ENCODE data around the gene HNRNPF. TPM values are rescaled to one million over a fixed set of nuclear protein-coding genes. Genes with fewer than 3 reads are reported as not detected.

Gene HNRNPF
- total RNA-seq, 4 donors from 2014 or later = 138 to 215 (median 180) TPM

DNA sequence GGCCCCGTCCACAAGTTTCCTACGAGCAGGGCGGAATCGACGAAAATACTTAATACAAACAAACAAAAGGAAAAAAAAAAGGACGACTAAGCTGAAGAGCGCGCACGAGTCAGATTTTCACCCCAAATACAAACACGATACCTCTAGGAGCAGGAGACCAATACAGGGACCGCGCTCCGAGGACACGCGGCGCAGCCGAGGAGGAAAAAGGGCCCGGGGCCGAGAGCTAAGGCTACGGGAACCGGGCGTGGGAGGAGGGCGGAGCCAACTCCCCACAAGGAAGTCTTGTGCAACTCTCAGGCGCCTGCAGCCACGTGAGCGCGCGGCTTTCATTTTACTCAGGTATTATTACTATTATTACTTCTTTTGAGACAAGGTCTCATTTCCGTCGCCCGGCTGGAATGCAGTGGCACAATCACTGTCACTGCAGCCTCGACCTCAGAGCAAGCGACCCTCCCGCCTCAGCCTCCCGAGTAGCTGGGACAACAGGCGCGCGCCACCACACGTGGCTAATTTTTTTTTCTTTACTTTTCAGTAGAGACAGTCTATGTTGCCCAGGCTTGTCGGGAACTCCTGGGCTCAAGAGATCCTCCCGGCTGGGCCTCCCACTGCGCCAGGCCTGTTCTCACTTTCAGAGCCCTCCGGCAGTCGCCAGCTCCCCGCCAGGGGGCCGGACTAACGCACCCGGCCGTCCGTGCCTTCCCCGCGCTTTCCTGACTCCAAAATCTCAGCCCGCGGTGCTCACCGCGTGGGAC, 1.2 kb downstream of the HNRNPF start:
- Histone ChIP-seq H3K36me3 (peaks cover 0 to 9% of the 10 kb centered on the region in 2 donors), H3K4me1 (peaks cover 7 to 51% (median 30%) of the 10 kb centered on the region in 3 donors), H3K27me3 (no peaks in the 10 kb centered on the region), H3K27ac (peak overlapping the region; percentile 89 to 99 (median 99)), H3K4me3 (peak overlapping the region; percentile 67 to 75), H3K9me3 (no peaks in the 10 kb centered on the region)
- 1 to 2% methylated on average over 38 to 55 of the region's 56 CpGs for WGBS, 2 donors (ENCODE audit: low coverage in 1 of 2)
- peak; percentile 70 for ATAC-seq
- TF ChIP-seq, protein P1, sequence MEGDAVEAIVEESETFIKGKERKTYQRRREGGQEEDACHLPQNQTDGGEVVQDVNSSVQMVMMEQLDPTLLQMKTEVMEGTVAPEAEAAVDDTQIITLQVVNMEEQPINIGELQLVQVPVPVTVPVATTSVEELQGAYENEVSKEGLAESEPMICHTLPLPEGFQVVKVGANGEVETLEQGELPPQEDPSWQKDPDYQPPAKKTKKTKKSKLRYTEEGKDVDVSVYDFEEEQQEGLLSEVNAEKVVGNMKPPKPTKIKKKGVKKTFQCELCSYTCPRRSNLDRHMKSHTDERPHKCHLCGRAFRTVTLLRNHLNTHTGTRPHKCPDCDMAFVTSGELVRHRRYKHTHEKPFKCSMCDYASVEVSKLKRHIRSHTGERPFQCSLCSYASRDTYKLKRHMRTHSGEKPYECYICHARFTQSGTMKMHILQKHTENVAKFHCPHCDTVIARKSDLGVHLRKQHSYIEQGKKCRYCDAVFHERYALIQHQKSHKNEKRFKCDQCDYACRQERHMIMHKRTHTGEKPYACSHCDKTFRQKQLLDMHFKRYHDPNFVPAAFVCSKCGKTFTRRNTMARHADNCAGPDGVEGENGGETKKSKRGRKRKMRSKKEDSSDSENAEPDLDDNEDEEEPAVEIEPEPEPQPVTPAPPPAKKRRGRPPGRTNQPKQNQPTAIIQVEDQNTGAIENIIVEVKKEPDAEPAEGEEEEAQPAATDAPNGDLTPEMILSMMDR (IDR thresholded peaks at IDR 0.05) = peak in 3 of 4 experiments; percentile 47 to 63 (median 58)
- TF ChIP-seq POLR2A (IDR thresholded peaks at IDR 0.05) (peak; percentile 47 to 51), POLR2AphosphoS5 (IDR thresholded peaks at IDR 0.05) (peak; percentile 98), EP300 (IDR thresholded peaks at IDR 0.05) (no peak)

DNA sequence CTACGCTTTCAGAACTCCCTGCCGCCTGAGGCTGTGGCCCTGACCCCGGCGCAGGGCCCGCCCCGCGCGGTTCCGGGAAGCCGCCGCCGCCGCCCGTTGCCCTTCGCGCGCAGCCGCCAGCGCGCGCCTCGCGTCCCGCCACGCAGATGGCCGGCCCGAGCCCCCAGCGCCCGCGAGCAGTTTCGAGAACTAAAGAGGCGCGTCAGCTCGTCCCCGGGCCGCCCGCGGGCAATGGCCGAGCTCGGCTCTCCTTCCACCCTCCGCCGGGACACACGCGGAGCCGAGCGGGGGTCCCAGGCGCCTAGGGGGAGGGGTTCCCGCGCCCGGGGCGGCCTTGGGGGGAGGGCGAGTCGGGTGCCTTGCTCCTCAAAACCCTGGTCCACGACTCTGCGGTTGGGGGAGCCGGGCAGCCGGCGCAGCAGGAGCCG, 1.8 kb downstream of the HNRNPF start:
- peak in 1 of 2 donors; percentile 51 for TF ChIP-seq POLR2A (IDR thresholded peaks at IDR 0.05)
- TF ChIP-seq, protein P1 (IDR thresholded peaks at IDR 0.05) = no peak
- peak overlapping the region; percentile 67 to 75 for H3K4me3 ChIP-seq
- peaks cover 7 to 56% (median 30%) of the 10 kb centered on the region in 3 donors for H3K4me1 ChIP-seq
- H3K36me3 ChIP-seq = peaks cover 0 to 9% of the 10 kb centered on the region in 2 donors
- no peaks in the 10 kb centered on the region for H3K9me3 ChIP-seq
- H3K27me3 ChIP-seq = no peaks in the 10 kb centered on the region
- ATAC-seq = peak; percentile 23
- H3K27ac ChIP-seq = peak overlapping the region; percentile 89 to 99 (median 99)
- 0% methylated on average over 1 to 9 of the region's 59 CpGs for WGBS, 2 donors (ENCODE audit: low coverage in 1 of 2)

DNA sequence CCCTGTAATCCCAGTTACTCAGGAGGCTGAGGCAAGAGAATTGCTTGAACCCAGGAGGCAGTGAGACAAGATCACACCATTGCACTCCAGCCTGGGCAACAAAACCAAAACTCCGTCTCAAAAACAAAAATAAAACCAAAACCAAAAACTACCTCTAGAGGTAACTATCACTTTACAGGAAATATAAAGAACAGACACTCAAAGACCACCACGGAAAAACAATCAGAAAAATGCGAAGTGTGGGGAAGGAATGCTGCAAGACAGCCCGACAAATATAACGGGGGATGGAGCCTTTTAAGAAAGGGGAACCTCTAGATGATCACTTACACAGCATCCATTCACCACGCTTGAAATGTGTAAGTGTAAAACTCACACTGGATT, 4.3 kb downstream of the HNRNPF start:
- H3K9me3 ChIP-seq = no peaks in the 10 kb centered on the region
- WGBS, 2 donors (ENCODE audit: low coverage in 1 of 2) = 50 to 71% methylated on average over 5 of the region's 6 CpGs

DNA sequence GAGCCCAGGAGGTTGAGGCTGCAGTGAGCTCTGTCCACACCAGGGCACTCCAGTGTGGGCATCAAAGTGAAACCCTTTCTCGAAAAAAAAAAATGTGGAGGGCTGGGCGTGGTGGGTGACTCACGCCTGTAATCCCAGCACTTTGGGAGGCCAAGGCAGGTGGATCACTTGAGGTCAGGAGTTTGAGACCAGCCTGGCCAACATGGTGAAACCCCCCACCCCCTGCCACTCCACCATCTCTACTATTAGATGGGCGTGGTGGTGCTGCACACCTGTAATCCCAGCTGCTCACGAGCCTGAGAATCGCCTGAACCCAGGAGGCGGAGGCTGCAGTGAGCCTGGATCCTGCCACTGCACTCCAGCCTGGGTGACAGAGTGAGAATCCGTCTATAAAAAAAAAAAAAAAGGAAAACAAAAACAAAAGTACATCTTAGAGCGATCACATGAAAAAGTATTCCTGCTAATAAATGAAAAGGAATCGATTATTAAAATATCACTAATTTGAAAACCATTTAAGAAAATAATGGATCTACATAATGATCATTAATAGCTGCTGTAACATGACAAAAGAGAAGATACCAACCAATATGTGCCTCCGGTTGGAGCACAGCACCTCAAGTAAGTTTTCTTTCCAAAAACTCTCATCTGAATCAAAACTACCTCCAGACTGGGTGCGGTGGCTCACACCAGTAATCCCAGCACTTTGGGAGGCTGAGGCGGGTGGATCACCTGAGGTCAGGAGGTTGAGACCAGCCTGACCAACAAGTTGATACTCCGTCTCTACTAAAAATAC, 4.9 kb downstream of the HNRNPF start:
- H3K4me3 ChIP-seq = no peak overlapping the region
- TF ChIP-seq, protein P1 (IDR thresholded peaks at IDR 0.05) = no peak
- no peak for TF ChIP-seq EP300 (IDR thresholded peaks at IDR 0.05)
- TF ChIP-seq POLR2A (IDR thresholded peaks at IDR 0.05) = no peak
- no peak for TF ChIP-seq POLR2AphosphoS5 (IDR thresholded peaks at IDR 0.05)
- H3K9me3 ChIP-seq = no peaks in the 10 kb centered on the region
- H3K27ac ChIP-seq = peak overlapping the region in 1 of 4 donors; percentile 99
- no peak for ATAC-seq
- H3K36me3 ChIP-seq = peaks cover 0 to 20% of the 10 kb centered on the region in 2 donors
- H3K27me3 ChIP-seq = no peaks in the 10 kb centered on the region
- peaks cover 7 to 76% (median 49%) of the 10 kb centered on the region in 3 donors for H3K4me1 ChIP-seq
- WGBS, 2 donors (ENCODE audit: low coverage in 1 of 2) = 62 to 80% methylated on average over 6 of the region's 14 CpGs

More for the DNA sequence above, 4.3 kb downstream of the HNRNPF start:
- peaks cover 0 to 14% of the 10 kb centered on the region in 2 donors for H3K36me3 ChIP-seq
- ATAC-seq = no peak
- H3K4me1 ChIP-seq = peaks cover 7 to 75% (median 44%) of the 10 kb centered on the region in 3 donors
- H3K4me3 ChIP-seq = no peak overlapping the region
- TF ChIP-seq, protein P1 (IDR thresholded peaks at IDR 0.05) = no peak
- TF ChIP-seq POLR2A (IDR thresholded peaks at IDR 0.05) = no peak
- TF ChIP-seq EP300 (IDR thresholded peaks at IDR 0.05) = no peak
- TF ChIP-seq POLR2AphosphoS5 (IDR thresholded peaks at IDR 0.05) = no peak
- H3K27ac ChIP-seq = peak overlapping the region in 1 of 4 donors; percentile 99
- H3K27me3 ChIP-seq = no peaks in the 10 kb centered on the region

All from gastroesophageal sphincter (tissue), 4 donors.